GM19351 (cell line): Measurements from ENCODE around the gene CELSR2.
"Not testable (repeated sequence)": the region's sequence is repeated elsewhere in the genome, so short reads cannot be mapped to it uniquely, and the experiment has no call there.

Source experiments
- ATAC-seq: cut with Tn5 transposase; IDR thresholded peaks from one replicate; pipeline ENCODE4 v1.9.1; 2021; ENCODE audit warnings: mild to moderate bottlenecking, moderate library complexity; ENCODE audit not compliant: unreplicated experiment

CELSR2 gene, protein sequence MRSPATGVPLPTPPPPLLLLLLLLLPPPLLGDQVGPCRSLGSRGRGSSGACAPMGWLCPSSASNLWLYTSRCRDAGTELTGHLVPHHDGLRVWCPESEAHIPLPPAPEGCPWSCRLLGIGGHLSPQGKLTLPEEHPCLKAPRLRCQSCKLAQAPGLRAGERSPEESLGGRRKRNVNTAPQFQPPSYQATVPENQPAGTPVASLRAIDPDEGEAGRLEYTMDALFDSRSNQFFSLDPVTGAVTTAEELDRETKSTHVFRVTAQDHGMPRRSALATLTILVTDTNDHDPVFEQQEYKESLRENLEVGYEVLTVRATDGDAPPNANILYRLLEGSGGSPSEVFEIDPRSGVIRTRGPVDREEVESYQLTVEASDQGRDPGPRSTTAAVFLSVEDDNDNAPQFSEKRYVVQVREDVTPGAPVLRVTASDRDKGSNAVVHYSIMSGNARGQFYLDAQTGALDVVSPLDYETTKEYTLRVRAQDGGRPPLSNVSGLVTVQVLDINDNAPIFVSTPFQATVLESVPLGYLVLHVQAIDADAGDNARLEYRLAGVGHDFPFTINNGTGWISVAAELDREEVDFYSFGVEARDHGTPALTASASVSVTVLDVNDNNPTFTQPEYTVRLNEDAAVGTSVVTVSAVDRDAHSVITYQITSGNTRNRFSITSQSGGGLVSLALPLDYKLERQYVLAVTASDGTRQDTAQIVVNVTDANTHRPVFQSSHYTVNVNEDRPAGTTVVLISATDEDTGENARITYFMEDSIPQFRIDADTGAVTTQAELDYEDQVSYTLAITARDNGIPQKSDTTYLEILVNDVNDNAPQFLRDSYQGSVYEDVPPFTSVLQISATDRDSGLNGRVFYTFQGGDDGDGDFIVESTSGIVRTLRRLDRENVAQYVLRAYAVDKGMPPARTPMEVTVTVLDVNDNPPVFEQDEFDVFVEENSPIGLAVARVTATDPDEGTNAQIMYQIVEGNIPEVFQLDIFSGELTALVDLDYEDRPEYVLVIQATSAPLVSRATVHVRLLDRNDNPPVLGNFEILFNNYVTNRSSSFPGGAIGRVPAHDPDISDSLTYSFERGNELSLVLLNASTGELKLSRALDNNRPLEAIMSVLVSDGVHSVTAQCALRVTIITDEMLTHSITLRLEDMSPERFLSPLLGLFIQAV (N-terminal part only)

DNA sequence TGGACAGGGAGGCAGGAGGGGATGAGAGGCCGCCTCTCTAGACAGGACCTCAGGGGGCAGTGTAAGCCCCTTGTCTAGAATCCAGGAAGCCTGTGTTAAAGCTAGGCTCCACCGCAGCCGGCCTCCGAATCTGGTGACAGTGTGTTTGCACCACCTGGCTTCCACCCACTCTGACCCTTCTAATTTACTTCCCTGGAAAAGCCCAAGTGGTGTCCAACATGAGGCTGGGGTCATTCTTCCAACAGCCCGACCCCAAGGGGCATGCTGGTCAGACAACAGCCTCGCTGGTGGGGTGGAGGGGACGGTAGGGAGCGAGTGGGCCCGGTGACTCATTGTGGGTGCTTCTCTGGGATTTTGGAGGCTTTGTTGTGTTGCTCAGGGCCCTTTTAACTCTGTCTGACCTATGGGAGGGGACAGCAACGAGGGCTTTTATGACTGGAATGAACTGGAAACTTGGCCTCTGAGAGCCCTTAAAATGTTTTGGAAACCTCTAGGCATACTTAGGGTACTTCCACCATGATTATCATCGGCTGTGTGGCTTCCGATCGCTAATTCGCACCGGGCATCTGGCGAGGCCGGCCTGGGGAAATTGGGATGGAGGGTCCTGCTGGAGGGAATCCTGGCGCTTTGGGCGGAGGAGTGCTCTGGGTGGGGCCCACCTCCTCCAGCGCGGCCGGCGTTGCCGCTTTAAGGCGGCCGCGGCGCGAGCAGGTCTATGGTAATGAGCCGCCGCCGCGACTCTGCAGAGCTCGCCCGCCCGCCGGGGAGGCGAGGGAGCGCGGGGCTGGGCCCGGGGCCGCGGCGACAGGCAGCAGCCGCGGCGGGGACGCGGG lies at the start of gene CELSR2:
CELSR2 (plus strand) TSS at position 743 of the 833 bp plus-strand sequence. CDS start 541 bp downstream, outside the sequence.
- peak; percentile 86 for ATAC-seq

GRCh38 chr1:109199710-109200109 lies 49.6 kb upstream of the CELSR2 start:
- ATAC-seq = no peak

GRCh38 chr1:109201123-109201703 lies 48.1 kb upstream of the CELSR2 start:
- ATAC-seq = no peak

GRCh38 chr1:109204484-109204883 lies 44.9 kb upstream of the CELSR2 start:
- no peak for ATAC-seq

- no peak for ATAC-seq
Observed at GRCh38 chr1:109206339-109206738, 43.0 kb upstream of the CELSR2 start.

DNA sequence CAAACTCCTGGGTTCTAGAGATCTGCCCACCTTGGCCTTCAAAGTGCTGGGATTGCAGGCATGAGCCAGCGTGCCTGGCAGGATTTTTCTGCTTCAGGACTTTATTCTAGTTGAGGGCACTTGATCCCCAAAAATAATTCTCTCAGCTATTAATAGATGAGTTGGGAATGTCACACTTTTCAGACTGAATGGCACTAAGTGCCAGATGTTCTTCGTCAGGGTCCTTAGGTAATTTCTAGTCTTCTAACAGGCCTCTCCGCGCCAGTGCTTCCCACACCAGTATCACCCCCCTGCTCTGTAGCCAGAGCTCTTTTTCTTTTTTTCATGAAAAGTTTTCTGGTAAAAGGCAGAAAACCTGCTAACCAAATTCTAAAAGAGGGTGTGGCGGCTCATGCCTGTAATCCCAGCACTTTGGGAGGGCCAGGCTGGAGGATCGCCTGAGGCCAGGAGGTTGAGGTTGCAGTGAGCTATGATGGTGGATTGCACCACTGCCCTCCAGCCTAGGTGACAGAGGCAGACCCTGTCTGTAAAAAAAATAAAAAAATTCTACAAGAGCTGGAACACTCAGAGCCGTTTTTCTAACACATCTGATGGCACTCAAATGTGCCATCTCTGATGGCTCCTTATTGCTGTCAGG lies 41.8 kb upstream of the CELSR2 start:
- no peak for ATAC-seq

GRCh38 chr1:109208394-109208793 lies 40.9 kb upstream of the CELSR2 start:
- ATAC-seq = no peak

DNA sequence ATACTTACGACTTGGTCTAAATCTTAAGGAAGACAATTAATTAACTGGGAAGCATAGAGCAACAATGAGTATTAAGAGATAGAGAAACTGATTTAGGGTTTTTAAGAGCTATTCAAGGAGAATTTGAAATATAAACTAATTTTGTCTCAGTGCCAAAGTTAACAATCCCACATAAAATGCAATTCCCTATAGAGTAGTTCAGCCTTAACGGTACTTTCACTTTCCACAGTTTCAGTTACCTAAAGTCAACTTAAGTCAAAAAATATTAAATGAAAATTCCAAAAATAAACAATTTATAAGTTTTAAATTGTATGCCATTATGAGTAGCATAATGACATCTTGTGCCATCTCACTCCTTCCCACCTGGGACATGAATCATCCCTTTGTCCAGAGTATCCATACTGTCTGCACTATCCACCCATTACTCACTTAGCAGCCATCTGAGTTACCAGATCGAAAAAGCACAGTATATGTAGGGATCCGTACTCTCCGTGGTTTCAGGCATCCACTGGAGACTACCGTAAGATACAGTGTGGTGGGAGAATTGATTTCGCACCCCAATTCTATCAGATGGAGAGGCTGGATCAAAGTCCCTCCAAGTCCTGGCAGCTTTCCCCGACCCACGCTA lies 40.4 kb upstream of the CELSR2 start:
- ATAC-seq = no peak

DNA sequence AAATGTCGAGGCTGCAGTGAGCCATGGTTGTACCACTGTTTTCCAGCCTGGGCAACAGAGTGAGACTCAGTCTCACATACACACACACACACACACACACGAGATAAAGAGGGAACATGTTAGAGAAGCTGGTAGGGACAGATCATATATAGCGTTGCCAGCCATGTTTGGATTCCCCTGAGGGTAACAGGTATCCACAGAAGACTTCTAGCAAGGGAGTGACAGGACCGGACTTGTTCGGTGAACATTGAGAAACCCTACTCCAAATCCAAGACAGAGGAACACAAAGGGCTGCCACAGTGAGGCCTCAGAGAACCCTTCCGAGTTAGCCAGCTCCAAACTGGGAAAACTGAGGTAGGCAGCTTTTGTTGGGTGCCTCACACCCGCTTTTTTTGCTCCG lies 39.3 kb upstream of the CELSR2 start:
- no peak for ATAC-seq

GRCh38 chr1:109213345-109213823 lies 36.0 kb upstream of the CELSR2 start:
- ATAC-seq = no peak

GRCh38 chr1:109213824-109214693 lies 35.3 kb upstream of the CELSR2 start, which contains the start of gene SARS1:
SARS1 (plus strand) TSS chr1:109213918; CDS start chr1:109213993, 75 bp downstream.
- peak; percentile 77 for ATAC-seq

- peak; percentile 42 for ATAC-seq
Observed at GRCh38 chr1:109214695-109215623, 34.4 kb upstream of the CELSR2 start.

DNA sequence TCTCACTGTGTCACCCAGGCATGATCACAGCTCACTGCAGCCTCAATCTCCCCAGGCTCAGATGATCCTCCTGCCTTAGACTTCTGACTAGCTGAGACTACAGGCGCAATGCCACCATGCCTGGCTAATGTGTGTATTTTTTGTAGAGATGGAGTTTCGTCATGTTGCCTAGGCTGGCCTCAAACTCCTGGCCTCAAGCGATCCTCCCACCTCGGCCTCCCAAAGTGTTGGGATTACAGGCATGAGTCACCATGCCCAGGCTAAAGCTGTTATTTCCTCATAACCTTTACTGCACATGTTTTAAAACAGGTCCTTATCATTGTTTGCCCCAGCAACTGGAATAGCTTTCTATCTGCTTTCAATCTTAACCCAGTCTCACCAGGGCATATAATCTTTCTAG lies 32.7 kb upstream of the CELSR2 start:
- no peak for ATAC-seq

DNA sequence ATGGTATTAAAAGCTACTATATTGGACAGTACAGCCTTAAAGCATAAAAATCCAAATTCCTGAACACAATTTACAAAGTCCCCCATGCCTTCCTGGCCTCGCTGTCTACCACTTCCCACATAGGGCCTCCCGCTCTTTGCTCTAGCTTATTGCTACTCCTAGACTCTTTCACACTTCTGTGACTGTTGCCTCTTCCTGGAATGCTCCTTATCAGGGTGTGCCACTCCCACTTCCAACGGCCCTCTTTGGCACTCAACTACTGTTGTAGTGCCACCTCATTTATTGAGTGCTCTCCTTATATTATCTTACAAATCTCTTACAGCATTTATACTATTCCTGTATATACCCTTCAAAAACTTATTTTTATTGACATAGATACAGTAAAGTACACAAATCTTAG lies 30.8 kb upstream of the CELSR2 start:
- ATAC-seq = no peak

DNA sequence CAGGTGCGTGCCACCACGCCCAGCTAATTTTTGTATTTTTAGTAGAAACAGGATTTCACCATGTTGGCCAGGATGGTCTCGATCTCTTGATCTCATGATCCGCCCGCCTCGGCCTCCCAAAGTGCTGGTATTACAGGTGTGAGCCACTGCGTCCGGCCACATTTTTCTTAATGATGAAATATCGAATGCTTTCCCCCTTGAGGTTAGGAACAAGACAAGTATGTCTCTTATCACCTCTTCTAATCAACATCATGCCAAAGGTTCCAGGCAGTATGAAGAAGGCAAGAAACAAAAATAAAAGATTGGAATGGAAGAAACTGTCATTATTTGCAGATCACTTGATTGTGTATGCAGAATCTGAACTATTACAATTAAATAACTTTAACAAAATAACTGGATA lies 28.1 kb upstream of the CELSR2 start:
- not testable (repeated sequence) for ATAC-seq

DNA sequence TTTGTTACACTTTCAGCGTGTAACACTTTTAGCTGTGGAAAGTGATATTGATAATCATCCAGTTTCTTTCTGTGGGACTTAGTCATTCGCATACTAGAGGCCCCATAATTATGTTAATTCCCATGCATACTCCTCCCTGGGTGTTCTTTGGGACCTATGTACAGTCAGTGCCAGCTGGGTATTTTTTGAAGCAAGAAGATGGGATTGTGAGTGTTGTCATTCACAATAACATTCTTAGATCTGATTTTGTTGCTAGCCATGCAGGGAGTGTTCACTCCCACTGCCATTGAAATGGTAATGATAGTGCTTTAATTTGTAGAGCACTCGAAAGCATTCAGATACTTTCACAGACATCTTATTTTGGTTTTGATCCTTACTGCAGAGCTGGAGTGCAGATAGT lies 24.0 kb upstream of the CELSR2 start:
- no peak for ATAC-seq
